GM18858 (cell line): ENCODE results near the gene GATD1.

Source experiments
- ATAC-seq: cut with Tn5 transposase; IDR thresholded peaks from one replicate; pipeline ENCODE4 v1.9.1; 2021; ENCODE audit not compliant: unreplicated experiment

GATD1 gene

GRCh38 chr11:813072-813455 is 35.8 kb upstream of the GATD1 start:
- ATAC-seq: no peak

- ATAC-seq: no peak
These were observed 35.1 kb upstream of the GATD1 start for GRCh38 chr11:812390-812789.

GRCh38 chr11:811446-812245 is 34.4 kb upstream of the GATD1 start:
- ATAC-seq: no peak

DNA sequence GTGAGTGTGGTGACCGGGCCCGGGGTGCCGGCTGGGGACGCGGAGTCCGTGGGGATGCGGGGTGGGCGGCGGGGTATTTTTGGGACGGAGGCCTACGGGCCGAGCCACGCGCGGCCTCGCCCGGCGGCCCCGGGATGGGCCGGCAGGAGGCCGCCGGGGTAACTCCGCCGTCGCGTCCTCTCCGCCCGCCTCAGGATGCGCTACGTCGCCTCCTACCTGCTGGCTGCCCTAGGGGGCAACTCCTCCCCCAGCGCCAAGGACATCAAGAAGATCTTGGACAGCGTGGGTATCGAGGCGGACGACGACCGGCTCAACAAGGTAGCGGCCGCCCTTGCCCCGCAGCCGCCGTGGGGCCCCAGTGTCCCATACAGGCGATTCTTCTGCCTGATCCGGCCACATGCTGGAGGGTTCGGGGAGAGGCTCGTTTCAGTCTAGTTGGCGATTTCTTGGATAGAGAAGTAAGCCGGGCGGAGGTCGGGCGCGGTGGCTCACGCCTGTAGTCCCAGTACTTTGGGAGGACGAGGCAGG is 32.8 kb upstream of the GATD1 start:
- ATAC-seq: peak; percentile 2

DNA sequence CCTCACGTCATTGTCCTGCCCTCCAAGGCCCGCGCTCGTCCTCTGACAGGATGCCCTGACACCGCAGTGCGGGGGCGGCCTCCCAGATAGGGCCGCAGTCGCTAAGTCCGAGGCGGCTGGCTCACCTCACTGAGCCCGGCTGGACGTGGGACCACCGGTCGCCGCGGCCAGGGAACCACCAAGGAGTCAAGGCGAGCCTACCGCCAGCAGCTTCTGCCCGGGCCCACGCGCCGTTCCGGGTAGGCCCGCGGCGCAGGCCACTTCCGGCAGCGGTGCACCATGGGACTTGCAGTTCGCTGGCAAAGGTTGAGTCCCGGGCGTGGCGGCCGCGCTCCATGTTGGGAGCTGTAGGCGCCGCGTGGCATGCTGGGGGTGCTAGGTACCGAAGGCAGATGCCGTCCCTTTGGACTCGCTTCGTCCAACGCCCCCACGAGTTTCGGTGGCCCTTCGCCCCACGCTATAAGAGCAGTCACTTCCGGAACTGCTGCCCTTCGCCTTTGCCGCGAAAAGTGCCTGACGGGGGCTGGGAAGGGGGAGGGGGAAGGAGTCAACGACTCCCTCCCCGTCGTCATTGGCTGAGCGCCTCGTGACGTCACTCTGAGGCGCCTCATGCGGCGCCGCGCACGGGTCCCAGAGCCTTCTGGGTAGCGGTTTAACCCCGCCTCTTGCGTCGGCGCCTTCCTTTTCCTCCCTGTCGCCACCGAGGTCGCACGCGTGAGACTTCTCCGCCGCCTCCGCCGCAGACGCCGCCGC is 32.2 kb upstream of the GATD1 start, which contains the start of gene RPLP2:
Gene RPLP2, plus strand, starts transcription at position 681 of the 753 bp plus-strand sequence. CDS start 268 bp downstream, outside the sequence.
- peak; percentile 53 for ATAC-seq

GRCh38 chr11:808427-809286 is 31.4 kb upstream of the GATD1 start:
- peak; percentile 6 for ATAC-seq

DNA sequence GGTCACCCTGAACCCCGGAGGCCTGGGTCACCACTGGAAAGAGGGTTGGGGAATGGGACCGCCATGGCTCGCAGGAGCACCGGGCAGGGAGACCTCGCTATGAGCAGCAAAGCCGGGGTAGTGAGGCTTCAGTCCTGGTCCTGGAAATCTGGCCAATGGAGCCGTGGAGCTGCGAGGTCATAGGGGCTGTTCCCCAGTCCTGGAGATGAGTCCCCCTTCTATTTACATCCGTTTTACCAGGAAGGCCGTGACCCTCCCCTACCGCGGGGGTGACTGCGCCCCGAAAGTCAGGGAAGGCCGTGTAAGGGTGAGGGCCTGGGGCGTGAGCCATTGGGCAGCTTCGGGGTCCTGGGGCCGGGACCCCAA is 27.3 kb upstream of the GATD1 start:
- ATAC-seq: no peak

- no peak for ATAC-seq
These were observed 26.7 kb upstream of the GATD1 start for GRCh38 chr11:803770-804598.

- ATAC-seq: no peak
These were observed 26.1 kb upstream of the GATD1 start for GRCh38 chr11:803467-803742.

DNA sequence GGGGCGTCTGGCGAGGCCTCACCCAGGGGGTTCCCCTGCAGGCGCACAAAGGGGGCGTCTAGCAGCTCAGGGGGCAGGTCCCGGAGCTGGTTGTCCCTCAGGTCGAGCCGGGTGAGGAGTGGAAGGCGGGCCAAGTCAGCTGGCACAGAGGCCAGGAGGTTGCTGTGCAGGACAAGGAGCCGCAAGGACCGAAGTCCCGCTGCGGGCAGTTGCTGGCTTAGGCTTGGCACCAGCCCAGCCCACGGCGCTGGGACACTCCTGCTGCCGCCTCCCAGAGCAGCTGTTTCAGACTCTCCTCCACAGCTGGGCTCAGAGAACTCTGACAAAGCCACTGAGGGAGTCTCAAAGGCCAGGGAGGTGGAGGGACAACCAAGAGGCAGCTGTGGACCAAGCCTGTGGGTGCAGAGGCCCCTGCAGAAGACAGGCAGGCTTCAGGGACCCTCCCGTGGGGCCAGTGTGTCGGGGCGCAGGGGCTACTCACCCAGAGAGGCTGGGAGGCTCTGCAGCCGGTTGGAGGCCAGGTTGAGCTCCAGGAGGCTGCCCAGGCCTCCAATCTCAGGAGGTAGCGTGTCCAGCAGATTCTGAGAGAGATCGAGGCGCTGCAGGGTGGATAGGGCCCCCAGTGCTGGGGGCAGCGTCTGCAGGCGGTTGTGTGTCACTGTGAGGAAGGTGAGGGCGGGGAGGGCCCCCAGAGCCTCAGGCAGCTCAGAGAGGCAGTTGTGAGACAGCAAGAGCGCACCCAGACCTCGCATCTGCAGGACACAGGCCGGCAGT is 25.6 kb upstream of the GATD1 start:
- ATAC-seq: no peak

GRCh38 chr11:802018-802617 is 24.8 kb upstream of the GATD1 start:
- ATAC-seq: no peak

DNA sequence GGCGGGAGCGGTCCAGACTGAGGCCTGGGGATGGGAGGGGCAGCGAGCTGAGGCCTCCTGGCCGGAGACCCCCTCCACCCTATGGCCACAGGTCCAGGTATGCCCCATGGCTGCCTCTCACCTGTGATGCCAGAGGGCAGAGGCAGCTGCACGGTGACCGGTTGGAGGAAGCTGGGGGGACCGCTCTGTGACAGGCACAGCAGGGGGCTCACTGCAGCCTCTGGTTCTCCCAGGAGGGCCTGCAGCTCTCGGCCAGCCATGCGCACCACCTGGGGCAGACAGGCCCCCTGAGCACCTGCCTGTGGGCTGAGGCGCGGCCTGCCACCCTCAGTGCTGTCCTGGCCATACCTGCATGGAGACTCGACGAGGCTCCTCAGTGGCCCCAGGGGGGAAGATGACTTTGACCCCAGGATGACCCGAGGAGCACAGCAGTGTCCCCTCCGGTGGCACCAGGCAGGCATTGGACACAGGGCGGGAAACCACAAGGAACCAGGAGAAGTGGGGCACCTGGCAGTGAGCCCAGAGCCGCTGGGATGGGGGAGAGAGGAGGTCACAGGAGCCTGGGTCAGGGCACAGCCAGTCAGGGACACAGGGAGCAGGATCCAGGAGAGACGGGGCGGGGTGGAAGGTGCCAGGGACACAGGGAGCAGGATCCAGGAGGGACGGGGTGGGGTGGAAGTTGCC is 24.0 kb upstream of the GATD1 start:
- ATAC-seq: no peak

GRCh38 chr11:800473-800872 is 23.2 kb upstream of the GATD1 start:
- ATAC-seq: no peak

DNA sequence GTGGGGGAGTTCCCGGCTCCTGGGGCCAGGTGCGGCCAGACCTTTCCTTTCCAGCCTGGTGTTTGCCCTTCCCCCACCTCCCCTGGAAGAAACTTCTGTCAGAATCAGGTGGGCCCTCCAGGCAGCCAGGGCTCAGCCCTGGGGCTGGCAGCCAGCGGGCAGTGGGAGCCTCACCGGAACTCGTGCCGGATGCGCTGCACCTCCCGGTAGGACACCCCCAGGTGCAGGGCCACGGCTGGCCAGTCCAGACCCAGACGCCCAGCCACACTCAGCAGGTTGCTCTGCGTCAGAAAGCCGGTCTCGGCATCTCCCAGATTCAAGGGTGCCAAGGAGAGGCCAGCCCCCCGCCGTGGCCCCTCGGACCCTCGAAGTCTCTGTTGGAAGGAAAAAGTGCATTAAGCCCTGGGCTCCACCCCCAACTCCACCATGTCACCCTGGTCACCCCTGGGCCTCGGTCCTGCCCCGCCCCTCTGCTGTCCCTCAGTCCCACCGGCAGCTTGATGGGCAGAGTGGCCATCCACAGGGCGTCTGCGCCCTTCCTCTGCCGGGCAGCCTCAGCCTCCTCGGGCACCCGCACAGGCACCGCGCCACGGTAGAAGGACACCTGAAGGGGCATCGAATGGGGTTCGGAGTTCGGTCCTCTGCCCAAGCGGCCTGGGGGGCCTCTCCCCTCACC is 22.5 kb upstream of the GATD1 start:
- ATAC-seq: no peak

- ATAC-seq: peak; percentile 45
These were observed 20.9 kb upstream of the GATD1 start, which contains the start of gene SLC25A22 for GRCh38 chr11:798093-798713. TSS of gene SLC25A22 (minus strand) at chr11:798281. CDS start at chr11:795006, 3,275 bp downstream.

- peak; percentile 22 for ATAC-seq
These were observed 20.2 kb upstream of the GATD1 start for GRCh38 chr11:797296-798092.
